ENCODE data around the gene NR3C1.

The NR3C1 gene

GRCh38 chr5:143251190-143251589, 152.3 kb downstream of the NR3C1 start:
- DNase-seq, result no peak

- no peak for DNase-seq
Observed at GRCh38 chr5:143249851-143250250, 153.6 kb downstream of the NR3C1 start.

DNA sequence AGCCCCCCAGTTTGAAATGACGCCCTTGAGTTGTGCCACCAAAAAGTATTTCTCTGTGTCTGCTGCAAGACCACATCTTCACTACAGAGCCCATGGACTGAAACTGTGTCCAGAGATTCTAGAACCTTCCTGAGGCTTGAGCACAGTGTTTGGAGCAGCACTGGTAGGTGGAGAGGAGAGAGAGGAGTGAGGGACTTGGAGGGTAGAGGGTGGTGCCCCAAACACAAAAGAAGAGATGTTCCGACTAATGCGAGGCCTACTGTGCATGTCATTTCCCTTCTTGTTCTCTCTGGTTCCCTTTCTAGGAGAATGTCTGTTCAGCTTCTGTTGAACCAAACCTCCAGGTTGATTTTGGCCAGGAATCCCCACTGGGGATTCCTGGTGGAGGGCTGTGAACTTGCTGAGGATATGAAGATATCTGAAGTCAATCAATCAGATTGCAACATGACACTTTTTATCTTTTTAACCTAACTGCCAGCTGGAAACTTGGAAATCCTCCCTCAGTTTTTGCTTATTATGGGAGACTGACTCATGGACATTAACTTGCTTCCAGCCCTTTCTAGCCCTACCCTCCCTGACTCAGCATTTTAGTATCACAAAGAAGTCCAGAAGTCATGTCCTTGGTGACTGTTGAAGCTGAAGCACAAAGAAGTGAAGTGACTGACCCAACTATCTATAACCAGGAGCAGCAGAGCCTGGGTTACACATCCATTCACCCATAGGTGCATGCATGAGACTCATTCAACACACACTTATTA, 154.5 kb downstream of the NR3C1 start:
- no peak for DNase-seq

GRCh38 chr5:143248391-143248790, 155.1 kb downstream of the NR3C1 start:
- DNase-seq, result no peak

DNA sequence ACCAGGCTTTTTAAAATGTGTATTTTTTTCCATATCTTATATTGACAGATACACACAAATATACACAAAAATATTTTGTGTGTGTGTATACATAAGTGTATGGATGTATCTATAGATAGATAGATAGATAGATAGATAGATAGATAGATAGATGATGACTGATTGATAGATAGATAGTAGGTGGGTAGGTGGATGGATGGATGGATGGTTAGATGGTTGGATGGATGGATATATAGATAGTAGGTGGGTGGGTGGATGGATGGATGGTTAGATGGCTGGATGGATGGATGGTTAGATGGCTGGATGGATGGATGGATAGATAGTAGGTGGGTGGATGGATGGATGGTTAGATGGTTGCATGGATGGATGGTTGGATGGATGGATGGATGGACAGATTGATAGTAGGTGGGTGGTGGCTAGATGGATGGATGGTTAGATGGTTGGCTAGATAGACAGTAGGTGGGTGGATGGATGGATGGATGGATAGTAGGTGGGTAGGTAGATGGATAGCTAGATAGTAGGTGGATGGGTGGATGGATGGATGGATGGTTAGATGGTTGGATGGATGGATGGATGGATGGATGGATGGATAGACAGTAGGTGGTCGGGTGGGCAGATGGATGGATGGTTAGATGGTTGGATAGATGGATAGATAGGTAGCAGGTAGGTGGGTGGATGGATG, 156.2 kb downstream of the NR3C1 start:
- DNase-seq, result no peak

DNA sequence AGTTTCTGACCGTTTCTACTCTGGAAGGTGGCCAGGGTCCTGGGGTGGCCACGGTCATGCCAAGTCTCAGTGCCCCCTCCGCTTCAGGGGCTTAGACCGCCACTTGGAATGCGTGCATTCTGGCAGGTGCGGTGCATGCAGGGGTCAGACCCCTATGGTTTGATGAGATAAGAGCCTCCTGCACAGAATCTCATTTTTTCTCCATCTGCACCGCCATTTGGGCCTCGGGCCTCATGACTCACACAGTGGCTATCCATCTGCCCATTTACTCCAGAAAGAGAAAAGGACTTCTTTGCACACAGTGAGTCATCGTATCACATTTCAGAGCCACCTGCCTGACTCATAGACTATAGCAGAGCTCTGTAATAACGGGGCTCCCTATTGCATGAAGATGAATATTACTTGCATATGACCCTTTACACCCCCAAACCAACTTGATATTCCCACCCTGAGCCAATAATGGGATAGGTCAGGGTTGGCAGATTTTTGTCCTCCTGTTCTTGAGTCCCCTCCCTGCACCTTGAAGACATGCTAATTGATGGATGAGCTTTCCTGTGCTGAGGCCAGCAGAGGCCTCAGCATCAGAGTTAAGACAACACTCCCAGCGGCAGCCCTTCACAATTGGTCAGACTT, 157.4 kb downstream of the NR3C1 start:
- no peak for DNase-seq

- no peak for DNase-seq
Observed at GRCh38 chr5:143244990-143245389, 158.5 kb downstream of the NR3C1 start.

DNA sequence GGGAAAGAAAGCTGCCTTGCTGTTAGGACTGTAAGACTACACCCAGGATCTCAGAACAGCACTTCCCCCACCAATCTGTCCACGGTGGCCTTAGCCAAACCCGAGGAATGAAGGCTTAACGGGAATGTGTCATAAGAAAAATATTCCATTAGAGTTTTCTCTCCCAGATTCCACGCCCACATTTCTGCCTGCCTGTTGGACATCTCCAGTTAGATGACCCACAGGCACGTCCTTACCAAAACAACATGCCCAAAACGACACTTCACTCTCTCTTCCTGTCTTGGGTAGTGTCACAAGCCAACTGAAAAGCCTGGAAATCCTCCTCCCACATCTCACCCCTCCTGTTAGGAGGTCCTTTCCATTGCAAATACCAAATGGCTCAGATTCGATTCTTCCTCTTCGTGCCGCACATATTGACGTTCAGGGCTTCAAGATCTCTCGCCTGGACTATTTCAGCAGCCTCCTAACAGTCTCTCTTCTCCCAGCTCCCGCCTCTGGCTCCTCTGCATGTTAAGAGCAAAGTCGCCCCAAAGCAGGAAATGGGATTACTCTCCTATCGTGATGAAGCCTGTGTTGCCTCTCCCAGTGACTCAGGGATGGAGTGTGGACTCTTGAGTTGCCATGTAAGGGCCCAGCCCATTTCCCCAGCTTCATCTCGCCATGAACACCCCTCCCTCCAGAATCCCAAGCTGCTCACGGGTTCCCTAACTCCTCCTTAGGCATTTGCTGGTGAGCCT, 159.3 kb downstream of the NR3C1 start:
- DNase-seq, result no peak

DNA sequence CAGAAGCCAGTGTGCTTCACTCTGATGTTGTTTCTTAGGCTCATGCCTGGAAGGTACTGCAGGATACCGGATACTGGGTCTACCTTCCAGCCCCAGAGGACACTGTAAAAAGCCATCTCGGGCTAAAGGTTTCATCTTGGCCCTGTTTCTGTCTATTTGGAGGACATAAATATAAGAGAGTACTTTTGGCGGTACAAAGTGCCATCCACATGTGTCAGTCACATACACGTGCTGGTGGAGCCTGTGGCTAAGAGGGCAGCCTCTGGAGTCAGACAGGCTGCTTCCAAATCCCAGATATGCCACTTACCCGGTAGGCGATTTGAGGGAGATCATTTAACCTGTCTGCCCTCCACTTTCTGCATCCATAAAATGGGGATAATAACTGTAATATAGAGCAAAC, 160.4 kb downstream of the NR3C1 start:
- no peak for DNase-seq

DNA sequence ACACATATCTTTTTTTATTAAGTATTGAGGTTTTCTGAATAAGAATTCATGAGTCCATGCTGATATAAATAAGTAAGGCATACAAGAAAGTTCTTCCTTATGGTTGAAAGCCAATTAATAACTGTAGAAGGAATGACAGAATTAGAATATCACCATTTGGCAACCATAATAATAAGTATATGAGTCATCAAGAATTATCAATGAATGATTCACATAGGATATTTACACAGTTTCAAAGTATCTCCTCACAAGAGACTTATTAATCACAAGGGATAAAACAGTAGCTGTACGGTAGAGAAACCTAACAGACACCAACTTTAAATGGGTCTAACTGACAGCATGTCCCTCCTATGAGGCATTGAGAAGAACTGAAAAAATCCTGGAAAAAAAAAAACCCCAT, 161.6 kb downstream of the NR3C1 start:
- no peak for DNase-seq

DNA sequence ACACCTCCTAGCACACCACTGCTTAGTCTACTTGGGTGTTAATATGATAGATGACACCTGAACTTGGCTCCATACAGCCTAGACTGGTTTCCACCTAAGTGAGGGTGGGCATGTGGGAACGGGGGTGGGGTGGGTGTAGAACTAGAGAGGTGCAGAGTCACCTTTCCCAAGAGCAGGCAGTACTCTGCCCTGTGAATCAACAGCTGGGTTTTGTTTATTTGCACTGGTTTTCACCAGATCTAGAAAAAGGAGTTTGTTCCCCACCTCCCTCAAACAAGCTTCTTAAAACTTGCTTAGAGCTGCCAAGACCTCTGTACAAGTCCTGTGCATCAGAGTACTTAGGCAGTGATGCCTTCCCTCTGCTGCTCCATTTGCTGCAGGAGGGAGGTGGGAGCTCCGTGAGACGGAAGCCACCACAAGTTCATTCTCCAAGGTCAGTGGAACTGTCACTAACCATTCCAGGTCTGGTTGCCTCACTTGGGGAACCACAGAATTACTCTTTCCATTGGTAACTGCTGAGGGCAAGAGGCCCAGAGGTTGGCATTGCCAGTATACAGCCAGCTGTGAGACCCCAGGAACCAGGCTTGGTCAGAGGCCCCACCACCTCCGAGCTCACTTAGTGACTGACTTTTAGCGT, 163.5 kb downstream of the NR3C1 start:
- DNase-seq, result no peak

DNA sequence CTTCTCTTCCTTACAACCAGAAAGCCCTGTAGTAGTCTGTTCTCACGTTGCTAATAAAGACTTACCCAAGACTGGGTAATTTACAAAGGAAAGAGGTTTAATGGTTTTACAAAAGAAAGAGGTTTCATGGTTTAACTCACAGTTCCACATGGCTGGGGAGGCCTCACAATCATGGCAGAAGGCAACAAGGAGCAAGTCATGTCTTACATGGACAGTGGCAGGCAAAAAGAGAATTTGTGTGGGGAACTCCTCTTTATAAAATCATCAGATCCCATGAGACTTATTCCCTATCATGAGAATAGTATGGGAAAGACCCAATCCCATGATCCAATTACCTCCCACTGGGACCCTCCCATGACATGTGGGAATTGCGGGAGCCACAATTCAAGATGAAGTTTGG, 164.9 kb downstream of the NR3C1 start:
- no peak for DNase-seq

GRCh38 chr5:143237664-143238063, 165.8 kb downstream of the NR3C1 start:
- no peak for DNase-seq

- no peak for DNase-seq
Observed at GRCh38 chr5:143236682-143237081, 166.8 kb downstream of the NR3C1 start.

- DNase-seq, result no peak
Observed at GRCh38 chr5:143235423-143235822, 168.1 kb downstream of the NR3C1 start.

DNA sequence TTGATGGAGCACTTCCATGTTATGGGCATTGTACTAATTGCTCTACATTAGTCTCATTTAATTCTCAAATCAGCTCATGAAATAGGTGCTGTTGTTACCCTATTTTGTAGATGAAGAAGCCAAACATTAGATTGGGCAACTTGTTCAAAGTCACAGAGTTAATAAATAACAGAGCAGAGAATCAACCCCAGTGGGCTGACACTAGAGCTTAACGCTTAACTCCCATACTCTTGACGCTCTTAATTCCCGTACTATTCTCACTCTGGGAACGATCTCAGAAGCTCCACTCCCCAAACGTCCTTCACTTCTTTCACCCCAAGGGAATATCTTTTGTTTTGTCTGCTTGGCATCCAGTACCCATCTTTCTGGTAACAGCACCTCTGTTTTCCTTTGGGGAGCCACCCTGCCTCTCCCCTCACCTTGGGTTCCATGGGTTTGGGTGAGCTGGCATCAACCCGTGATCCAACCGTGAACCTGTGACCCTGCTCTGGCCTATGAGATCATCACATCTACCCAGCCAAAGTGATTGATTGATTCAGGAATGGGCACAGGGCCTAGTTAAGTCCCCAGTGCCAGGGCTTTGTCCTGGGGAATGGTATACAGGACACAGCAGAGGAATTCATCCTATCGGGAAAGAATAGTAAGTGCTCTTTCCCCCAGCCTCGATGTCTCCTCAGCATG, 169.2 kb downstream of the NR3C1 start:
- DNase-seq, result no peak

- no peak for DNase-seq
Observed at GRCh38 chr5:143233031-143233430, 170.5 kb downstream of the NR3C1 start.

DNA sequence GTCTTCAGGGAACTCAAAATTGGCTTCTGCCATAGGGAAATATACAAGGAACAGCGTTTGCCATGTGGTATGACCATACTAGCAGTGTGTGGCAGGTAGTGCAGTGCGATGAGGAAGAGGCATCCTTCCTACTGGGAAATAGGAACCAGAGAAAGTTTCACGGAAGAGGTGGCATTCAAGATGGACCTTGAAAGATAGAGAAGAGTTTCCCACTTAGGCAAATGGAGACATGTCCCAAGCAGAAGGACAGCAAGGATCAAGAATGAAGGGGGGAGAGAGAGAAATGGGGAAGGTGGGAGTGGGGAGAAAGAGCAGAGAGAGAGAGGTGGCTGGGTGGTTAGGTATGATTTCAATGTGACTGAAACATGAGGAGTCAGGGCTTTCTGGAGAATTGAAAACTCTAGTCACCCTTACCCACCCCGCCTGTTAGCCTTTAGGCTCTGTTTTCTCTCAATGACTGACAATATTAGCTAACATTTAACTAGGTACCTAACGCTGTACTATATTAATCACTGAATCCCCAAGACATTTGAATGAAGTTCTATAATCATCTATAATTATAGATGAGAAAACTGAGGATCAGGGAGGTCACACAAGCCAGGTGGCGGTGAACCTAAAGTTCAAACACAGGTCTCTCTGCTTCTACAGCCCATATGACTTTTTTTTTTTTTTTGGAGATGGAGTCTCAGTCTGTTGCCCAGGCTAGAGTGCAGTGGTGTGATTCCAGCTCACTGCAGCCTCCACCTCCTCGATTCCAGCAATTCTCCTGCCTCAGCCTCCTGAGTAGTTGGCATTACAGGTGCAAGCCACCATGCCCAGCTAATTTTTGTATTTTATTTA, 171.3 kb downstream of the NR3C1 start:
- DNase-seq, result no peak

DNA sequence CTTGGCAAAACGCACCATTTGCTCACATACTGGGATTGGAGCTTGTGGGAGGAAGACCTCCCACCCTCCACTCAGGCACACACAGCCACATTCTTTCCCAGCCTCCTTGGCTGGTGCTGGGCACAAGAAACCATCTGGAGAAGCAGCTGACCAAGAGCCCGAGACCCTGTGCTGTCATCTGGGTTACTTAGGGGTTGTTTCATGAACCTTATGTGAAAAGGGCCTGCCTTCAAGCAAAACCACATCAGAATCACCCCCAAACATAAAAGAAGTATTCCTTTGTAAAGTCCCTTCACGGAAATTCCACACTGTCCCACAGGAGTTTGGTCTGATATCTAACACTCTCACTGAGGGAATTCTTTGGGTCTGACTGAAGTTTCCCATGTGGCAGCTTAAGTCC, 172.1 kb downstream of the NR3C1 start:
- DNase-seq, result no peak

DNA sequence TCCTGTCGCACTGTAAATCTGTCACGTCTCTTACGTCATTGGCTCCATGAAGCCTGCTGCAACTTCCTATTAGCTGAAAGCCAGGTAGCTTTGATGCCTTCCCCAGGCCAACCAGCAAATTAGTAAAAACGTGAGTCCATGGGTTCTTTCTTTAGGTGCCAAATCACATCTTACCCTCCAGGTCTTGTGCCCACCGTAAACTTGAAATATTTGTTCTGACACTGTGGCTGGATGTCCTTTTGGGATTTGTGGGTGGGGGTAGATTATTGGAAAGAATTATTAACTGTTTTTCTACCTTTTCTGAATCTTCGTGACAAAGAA, 172.8 kb downstream of the NR3C1 start:
- DNase-seq, result no peak

DNA sequence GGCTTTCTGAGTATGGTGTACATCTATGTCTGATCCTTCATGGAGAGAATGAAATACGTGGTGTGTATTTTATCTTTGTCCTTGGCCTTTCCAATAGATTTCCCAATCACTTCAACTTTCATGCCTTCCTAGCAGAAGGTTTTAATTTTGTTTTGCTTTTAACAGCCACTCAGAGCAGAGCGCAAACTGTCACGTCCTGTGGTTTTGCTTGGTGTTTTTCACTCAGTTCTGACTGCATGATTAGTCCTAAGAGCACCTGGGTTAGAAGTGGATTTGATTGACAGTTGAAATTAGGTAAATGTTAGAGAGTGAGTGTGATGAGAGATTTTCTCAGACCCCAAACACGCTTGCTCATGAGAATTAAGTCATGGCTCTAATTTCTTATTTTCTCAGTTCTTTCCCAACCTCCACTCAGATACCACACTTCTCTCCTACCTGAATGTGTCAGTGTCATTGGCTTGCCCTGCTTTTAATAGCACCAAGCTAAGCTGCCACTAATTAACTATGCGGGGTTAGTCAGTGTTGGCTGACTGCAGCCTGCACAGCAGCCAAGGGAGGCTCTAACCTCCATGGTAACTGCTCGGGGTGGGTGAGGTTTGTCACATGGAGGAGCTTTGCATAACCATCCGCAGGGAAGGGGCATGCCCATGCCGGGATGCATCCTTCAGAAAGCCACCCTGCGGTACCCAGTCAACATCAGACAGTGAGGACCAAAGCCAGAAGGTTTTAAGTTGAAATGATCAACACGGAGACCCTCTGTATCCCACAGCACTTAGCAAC, 173.4 kb downstream of the NR3C1 start:
- peak in 1 of 2 donors; percentile 15 for DNase-seq
